IMR-90 (cell line): ENCODE results near the gene NEUROD1. TPM values are rescaled to one million over a fixed set of nuclear protein-coding genes. Genes with fewer than 3 reads are reported as not detected.

ENCODE experiments used
- ATAC-seq: fragments of 200-7000 bp; cut with Tn5 transposase; 2 replicates; pipeline ENCODE4 v1.9.1; 2020; ENCODE audit warnings: low read depth, mild to moderate bottlenecking, moderate library complexity
- BruUV-seq: library from RNA; stranded (reverse); fragments of 400-500 nt; replicated peaks from 2 replicates; lab custom pipeline; 2021; lab: Mats Ljungman, UMichigan
- CTCF ChIA-PET: fragments of 300-600 bp; formaldehyde crosslinking; extraction: SDS; loops from one replicate; lab custom pipeline; 2021; ENCODE audit warnings: antibody characterized with exemption; lab: Yijun Ruan, JAX
- POLR2A ChIA-PET: fragments of 300-600 bp; sonication (Branson Sonifier 250); formaldehyde crosslinking; loops from one replicate; lab custom pipeline; 2022; ENCODE audit warnings: antibody characterized with exemption; ENCODE audit not compliant: unreplicated experiment; lab: Charles Lee
- DNase-seq: peaks from one replicate; pipeline ENCODE4 v3.0.0; 2013
- H2AFZ ChIP-seq: replicated peaks from 2 replicates; pipeline ENCODE3; 2013; ENCODE audit warnings: low read length, mild to moderate bottlenecking; ENCODE audit not compliant: poor library complexity
- H2AK5ac ChIP-seq: 2 replicates; pipeline ENCODE4 v1.6.1; 2013; ENCODE audit warnings: low read depth, low read length, inconsistent platforms
- H2AK9ac ChIP-seq: replicated peaks from 2 replicates; pipeline ENCODE3; 2013; ENCODE audit warnings: mild to moderate bottlenecking, low read depth, low read length, moderate library complexity; ENCODE audit not compliant: poor library complexity
- H2BK120ac ChIP-seq: 2 replicates; pipeline ENCODE4 v1.6.1; 2013; ENCODE audit warnings: low read depth, low read length, inconsistent platforms
- H2BK15ac ChIP-seq: 3 replicates; pipeline ENCODE4 v1.6.1; 2013; ENCODE audit warnings: low read depth, low read length, inconsistent platforms
- H2BK20ac ChIP-seq: 2 replicates; pipeline ENCODE4 v1.6.1; 2013; ENCODE audit warnings: low read depth, mild to moderate bottlenecking, inconsistent platforms, low read length, moderate library complexity
- H2BK5ac ChIP-seq: 2 replicates; pipeline ENCODE4 v1.6.1; 2013; ENCODE audit warnings: mild to moderate bottlenecking, low read depth, low read length, inconsistent platforms; ENCODE audit not compliant: poor library complexity, severe bottlenecking
- H3K14ac ChIP-seq: replicated peaks from 2 replicates; pipeline ENCODE4 v1.6.1; 2013; ENCODE audit warnings: low read depth, low read length, inconsistent platforms
- H3K18ac ChIP-seq: 2 replicates; pipeline ENCODE4 v1.6.1; 2013; ENCODE audit warnings: low read depth, low read length, control low read depth
- H3K23ac ChIP-seq: 2 replicates; pipeline ENCODE4 v1.6.1; 2013; ENCODE audit warnings: low read depth, low read length, inconsistent platforms
- H3K27ac ChIP-seq: 2 replicates; pipeline ENCODE4 v1.5.1; 2013; ENCODE audit warnings: mild to moderate bottlenecking, control low read depth, low read length; ENCODE audit not compliant: insufficient read depth
- H3K27me3 ChIP-seq: 2 replicates; pipeline ENCODE4 v1.6.1; 2013; ENCODE audit warnings: low read length; ENCODE audit not compliant: control insufficient read depth, insufficient read depth
- H3K36me3 ChIP-seq: 2 replicates; pipeline ENCODE4 v1.6.1; 2013; ENCODE audit warnings: low read length, mixed read lengths; ENCODE audit not compliant: control insufficient read depth, insufficient read depth
- H3K4ac ChIP-seq: 2 replicates; pipeline ENCODE4 v1.6.1; 2013; ENCODE audit warnings: low read depth, low read length, inconsistent platforms
- H3K4me1 ChIP-seq: 2 replicates; pipeline ENCODE4 v1.6.1; 2013; ENCODE audit warnings: low read length, mixed read lengths; ENCODE audit not compliant: control insufficient read depth, insufficient read depth
- H3K4me2 ChIP-seq: 2 replicates; pipeline ENCODE4 v1.6.1; 2013; ENCODE audit warnings: low read depth, mild to moderate bottlenecking, control low read depth, low read length, moderate library complexity
- H3K4me3 ChIP-seq: 2 replicates; pipeline ENCODE4 v1.5.1; 2013; ENCODE audit warnings: low read depth, mild to moderate bottlenecking, control low read depth, low read length, moderate library complexity; ENCODE audit not compliant: insufficient read depth
- H3K56ac ChIP-seq: 2 replicates; pipeline ENCODE4 v1.6.1; 2013; ENCODE audit warnings: low read length, inconsistent platforms; ENCODE audit not compliant: insufficient read depth; ENCODE audit errors: extremely low read depth
- H3K79me1 ChIP-seq, 2 experiments: 2 replicates each; pipeline ENCODE4 v1.6.1; 2013; ENCODE audit warnings: low read length in 2 of 2, inconsistent platforms in 1 of 2, low read depth in 1 of 2
- H3K9ac ChIP-seq: 2 replicates; pipeline ENCODE4 v1.6.1; 2013; ENCODE audit warnings: low read depth, low read length, control low read depth
- H3K9me1 ChIP-seq: 2 replicates; pipeline ENCODE4 v1.6.1; 2013; ENCODE audit warnings: low read length, inconsistent platforms; ENCODE audit not compliant: insufficient read depth
- H3K9me3 ChIP-seq: 2 replicates; pipeline ENCODE4 v1.6.1; 2013; ENCODE audit warnings: low read length; ENCODE audit not compliant: control insufficient read depth, insufficient read depth
- H4K20me1 ChIP-seq: 2 replicates; pipeline ENCODE4 v1.6.1; 2013; ENCODE audit warnings: low read length, inconsistent platforms; ENCODE audit not compliant: insufficient read depth
- H4K5ac ChIP-seq: 2 replicates; pipeline ENCODE4 v1.6.1; 2013; ENCODE audit warnings: mild to moderate bottlenecking, low read depth, low read length, control low read depth
- H4K8ac ChIP-seq, 2 experiments: 2 replicates each; pipeline ENCODE4 v1.6.1; 2013; ENCODE audit warnings: low read depth in 2 of 2, low read length in 2 of 2, control low read depth in 1 of 2, inconsistent platforms in 1 of 2
- H4K91ac ChIP-seq: 2 replicates; pipeline ENCODE4 v1.6.1; 2013; ENCODE audit warnings: low read depth, low read length, inconsistent platforms; ENCODE audit not compliant: insufficient read depth
- BHLHE40 ChIP-seq: fragments of 150-350 bp; IDR thresholded peaks from 2 replicates; pipeline ENCODE4 v1.6.1; 2016; ENCODE audit warnings: mild to moderate bottlenecking, low read depth, low read length
- CEBPB ChIP-seq: IDR thresholded peaks from 2 replicates; pipeline ENCODE4 v1.6.1; 2012; ENCODE audit warnings: low read depth, low read length, improper control_type of control experiment
- CHD1 ChIP-seq: IDR thresholded peaks from 2 replicates; pipeline ENCODE4 v1.6.1; 2012; ENCODE audit warnings: low read depth, low read length, improper control_type of control experiment
- CTCF ChIP-seq: conservative IDR thresholded peaks from 2 replicates; pipeline ENCODE4 v1.5.1; 2012; ENCODE audit warnings: mild to moderate bottlenecking, low read depth, low read length, improper control_type of control experiment
- ELK1 ChIP-seq: fragments of 150-350 bp; IDR thresholded peaks from 2 replicates; pipeline ENCODE4 v1.6.1; 2016; ENCODE audit warnings: low read depth, mild to moderate bottlenecking, low read length, moderate library complexity, borderline replicate concordance
- FOS ChIP-seq: fragments of 150-350 bp; IDR thresholded peaks from 2 replicates; pipeline ENCODE4 v1.6.1; 2016; ENCODE audit warnings: low read depth, low read length
- MAFK ChIP-seq: IDR thresholded peaks from 2 replicates; pipeline ENCODE4 v1.6.1; 2012; ENCODE audit warnings: low read depth, low read length, improper control_type of control experiment
- MAZ ChIP-seq: IDR thresholded peaks from 2 replicates; pipeline ENCODE4 v1.6.1; 2012; ENCODE audit warnings: low read depth, mild to moderate bottlenecking, low read length, improper control_type of control experiment, moderate library complexity, borderline replicate concordance
- MXI1 ChIP-seq: IDR thresholded peaks from 2 replicates; pipeline ENCODE4 v1.6.1; 2012; ENCODE audit warnings: low read depth, mild to moderate bottlenecking, low read length, moderate library complexity, borderline replicate concordance
- NFE2L2 ChIP-seq: fragments of 150-350 bp; IDR thresholded peaks from 2 replicates; pipeline ENCODE4 v1.6.1; 2016; ENCODE audit warnings: low read depth, mild to moderate bottlenecking, low read length
- POLR2A ChIP-seq: IDR thresholded peaks from 2 replicates; pipeline ENCODE4 v1.6.1; 2012; ENCODE audit warnings: mild to moderate bottlenecking, low read depth, low read length
- RAD21 ChIP-seq: IDR thresholded peaks from 2 replicates; pipeline ENCODE4 v1.6.1; 2012; ENCODE audit warnings: low read length, improper control_type of control experiment
- RCOR1 ChIP-seq: IDR thresholded peaks from 2 replicates; pipeline ENCODE4 v1.6.1; 2012; ENCODE audit warnings: mild to moderate bottlenecking, low read length, improper control_type of control experiment; ENCODE audit not compliant: insufficient replicate concordance
- RFX5 ChIP-seq: IDR thresholded peaks from 2 replicates; pipeline ENCODE4 v1.8.0; 2012; ENCODE audit warnings: low read depth, mild to moderate bottlenecking, low read length, moderate library complexity
- SMC3 ChIP-seq: fragments of 150-350 bp; IDR thresholded peaks from 2 replicates; pipeline ENCODE4 v1.6.1; 2016; ENCODE audit warnings: low read depth, mild to moderate bottlenecking, antibody characterized with exemption, low read length, moderate library complexity
- USF2 ChIP-seq: fragments of 150-350 bp; IDR thresholded peaks from 2 replicates; pipeline ENCODE4 v1.6.1; 2017; ENCODE audit warnings: mild to moderate bottlenecking, antibody characterized with exemption, low read length, low read depth
- WGBS, 2 experiments: methylation state at CpG; one replicate each; pipeline versions ENCODE4 v1.1.5 to v1.1.7; 2013; ENCODE audit warnings: missing lambda C conversion rate in 2 of 2; ENCODE audit not compliant: insufficient read length in 1 of 2; ENCODE audit errors: extremely low coverage in 2 of 2; 5-methylcytosine and 5-hydroxymethylcytosine counted together
- dilution Hi-C: fragments of 300-500 bp; cut with HindIII; formaldehyde crosslinking; loops from one replicate; pipeline ENCODE4 v1.14.3; 2018; ENCODE audit warnings: low sequenced_read_pairs; ENCODE audit not compliant: unreplicated experiment
- in situ Hi-C: fragments of 300-500 bp; cut with MboI; formaldehyde crosslinking; loops from 3 replicates; pipeline ENCODE4 v1.14.3; 2019; ENCODE audit warnings: low sequenced_read_pairs, inconsistent platforms, mixed read lengths
- intact Hi-C: fragments of 100-400 bp; cut with micrococcal nuclease; formaldehyde crosslinking; loops from 2 replicates; pipeline ENCODE4 v1.10.0; 2022
- polyA plus RNA-seq, 3 experiments: library from polyadenylated mRNA; depleted of rRNA; stranded (reverse); fragments of >200 nt; gene quantifications; 2 replicates each; pipeline ENCODE4 v1.2.3, GENCODE V29; 2012; ENCODE audit warnings: low replicate concordance in 1 of 3
- total RNA-seq: library from RNA; depleted of rRNA; stranded (reverse); fragments of >200 nt; gene quantifications from 2 replicates; pipeline ENCODE4 v1.2.3, GENCODE V29; 2012

NEUROD1 gene
- total and polyA plus RNA-seq, 2 of the 4 experiments (the other 2 are of a cell fraction), result not detected

GRCh38 chr2:181658444-181658843 is 21.9 kb downstream of the NEUROD1 start:
- Histone ChIP-seq H2AFZ (no peak overlapping the region), H3K14ac (no peak overlapping the region), H3K4me3 (no peak overlapping the region), H2AK9ac (no peak overlapping the region), H3K27me3 (peaks cover 35% of the 10 kb centered on the region), H2BK5ac (no peak overlapping the region), H3K27ac (no peak overlapping the region), H2BK120ac (no peak overlapping the region), H2AK5ac (no peak overlapping the region), H3K9ac (no peak overlapping the region), H3K9me1 (no peaks in the 10 kb centered on the region), H3K4me1 (0 out of 2 replicates have a peak, but pooled peaks cover 2% of the 10 kb centered on the region), H3K9me3 (no peaks in the 10 kb centered on the region), H4K5ac (no peak overlapping the region), H3K18ac (no peak overlapping the region), H3K56ac (no peak overlapping the region), H3K79me1 (no peaks in the 10 kb centered on the region), H3K4ac (no peak overlapping the region), H4K8ac (no peak overlapping the region), H4K91ac (no peak overlapping the region), H4K20me1 (no peaks in the 10 kb centered on the region), H3K4me2 (no peak overlapping the region), H3K36me3 (no peaks in the 10 kb centered on the region), H3K23ac (no peak overlapping the region), H2BK20ac (no peak overlapping the region), H2BK15ac (no peak overlapping the region)
- no peak for TF ChIP-seq CTCF
- no peak for TF ChIP-seq MAFK
- TF ChIP-seq MAZ, result no peak
- TF ChIP-seq RAD21, result no peak
- TF ChIP-seq NFE2L2, result no peak
- no peak for TF ChIP-seq SMC3
- no peak for TF ChIP-seq CHD1
- TF ChIP-seq RCOR1, result no peak
- TF ChIP-seq USF2, result no peak
- no peak for TF ChIP-seq CEBPB
- TF ChIP-seq RFX5, result no peak
- no peak for TF ChIP-seq FOS
- no peak for TF ChIP-seq BHLHE40
- TF ChIP-seq POLR2A, result no peak
- no peak for TF ChIP-seq MXI1
- no peak for TF ChIP-seq ELK1
- WGBS, 2 experiments, result 0% methylated on average over 1 of the region's 4 CpGs; no CpG with 5 or more reads in 1 of the 2 experiments
- dilution Hi-C loops, result no loop called here
- ChIA-PET POLR2A (no interaction called here), CTCF (interaction anchor here (0.5 to 0.6 kb wide), 2 partner anchors 82 to 1361 kb away, joined by 3 read pairs; no protein-coding TSS in a partner anchor)
- ATAC-seq (no peak), DNase-seq (no peak)
- in situ Hi-C loops, result no loop called here
- no TSS peak for BruUV-seq
- intact Hi-C loops, result no loop called here
